Esophagus squamous epithelium (tissue), 4 donors: ENCODE measurements around the gene GABBR2.

Source experiments
- POLR2A ChIP-seq, 4 donors: fragments of 450-650 bp; IDR thresholded peaks; one replicate each; pipeline ENCODE4 v1.6.1; 2017; ENCODE audit warnings: antibody characterized with exemption in 4 of 4, mild to moderate bottlenecking in 4 of 4, moderate library complexity in 3 of 4
- TF ChIP-seq, protein P1 (sequence below), 6 experiments: fragments of 450-650 bp in 4 of 6; fragments of 200-600 bp in 2 of 6; sonication (generic) in 2 of 6; IDR thresholded peaks; one replicate each; pipeline ENCODE4 v1.5.1; 2016 to 2019; ENCODE audit warnings: antibody characterized with exemption in 6 of 6, mild to moderate bottlenecking in 4 of 6, moderate library complexity in 4 of 6

GRCh38 chr9:98378794-98379193, 329.9 kb downstream of the GABBR2 start:
- TF ChIP-seq, protein P1, sequence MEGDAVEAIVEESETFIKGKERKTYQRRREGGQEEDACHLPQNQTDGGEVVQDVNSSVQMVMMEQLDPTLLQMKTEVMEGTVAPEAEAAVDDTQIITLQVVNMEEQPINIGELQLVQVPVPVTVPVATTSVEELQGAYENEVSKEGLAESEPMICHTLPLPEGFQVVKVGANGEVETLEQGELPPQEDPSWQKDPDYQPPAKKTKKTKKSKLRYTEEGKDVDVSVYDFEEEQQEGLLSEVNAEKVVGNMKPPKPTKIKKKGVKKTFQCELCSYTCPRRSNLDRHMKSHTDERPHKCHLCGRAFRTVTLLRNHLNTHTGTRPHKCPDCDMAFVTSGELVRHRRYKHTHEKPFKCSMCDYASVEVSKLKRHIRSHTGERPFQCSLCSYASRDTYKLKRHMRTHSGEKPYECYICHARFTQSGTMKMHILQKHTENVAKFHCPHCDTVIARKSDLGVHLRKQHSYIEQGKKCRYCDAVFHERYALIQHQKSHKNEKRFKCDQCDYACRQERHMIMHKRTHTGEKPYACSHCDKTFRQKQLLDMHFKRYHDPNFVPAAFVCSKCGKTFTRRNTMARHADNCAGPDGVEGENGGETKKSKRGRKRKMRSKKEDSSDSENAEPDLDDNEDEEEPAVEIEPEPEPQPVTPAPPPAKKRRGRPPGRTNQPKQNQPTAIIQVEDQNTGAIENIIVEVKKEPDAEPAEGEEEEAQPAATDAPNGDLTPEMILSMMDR (IDR thresholded peaks at IDR 0.05), result no peak
- TF ChIP-seq POLR2A (IDR thresholded peaks at IDR 0.05), result no peak
